ENCODE measurements around the gene IL12A. TPM values are rescaled to one million over a fixed set of nuclear protein-coding genes. Genes with fewer than 3 reads are reported as not detected.

IL12A gene
- total RNA-seq, 1 donor from 2014 or later = 2.3 TPM

- Histone ChIP-seq H3K27me3 (ENCODE audit: control insufficient read depth, insufficient read depth, low read length) (no peaks in the 10 kb centered on the region), H3K36me3 (ENCODE audit: control insufficient read depth, insufficient read depth, low read length) (no peaks in the 10 kb centered on the region), H3K4me3 (ENCODE audit: low read depth, low read length) (no peak overlapping the region)
- no peak for TF ChIP-seq CTCF (IDR thresholded peaks at IDR 0.05; ENCODE audit: insufficient read depth, low read length, poor library complexity, severe bottlenecking)
- no peak for DNase-seq (ENCODE audit: low read depth)
These were observed 20.9 kb downstream of the IL12A start for GRCh38 chr3:160009525-160009924.

- no peak for DNase-seq (ENCODE audit: low read depth)
- Histone ChIP-seq H3K27me3 (ENCODE audit: control insufficient read depth, insufficient read depth, low read length) (no peaks in the 10 kb centered on the region), H3K4me3 (ENCODE audit: low read depth, low read length) (no peak overlapping the region), H3K36me3 (ENCODE audit: control insufficient read depth, insufficient read depth, low read length) (no peaks in the 10 kb centered on the region)
- no peak for TF ChIP-seq CTCF (IDR thresholded peaks at IDR 0.05; ENCODE audit: insufficient read depth, low read length, poor library complexity, severe bottlenecking)
These were observed 21.9 kb downstream of the IL12A start for GRCh38 chr3:160010578-160010977.

GRCh38 chr3:160012108-160012507 lies 23.5 kb downstream of the IL12A start:
- Histone ChIP-seq H3K4me3 (ENCODE audit: low read depth, low read length) (no peak overlapping the region), H3K36me3 (ENCODE audit: control insufficient read depth, insufficient read depth, low read length) (no peaks in the 10 kb centered on the region), H3K27me3 (ENCODE audit: control insufficient read depth, insufficient read depth, low read length) (no peaks in the 10 kb centered on the region)
- TF ChIP-seq CTCF (IDR thresholded peaks at IDR 0.05; ENCODE audit: insufficient read depth, low read length, poor library complexity, severe bottlenecking) = no peak
- no peak for DNase-seq (ENCODE audit: low read depth)

GRCh38 chr3:160016972-160017371 lies 28.3 kb downstream of the IL12A start:
- no peak for TF ChIP-seq CTCF (IDR thresholded peaks at IDR 0.05; ENCODE audit: insufficient read depth, low read length, poor library complexity, severe bottlenecking)
- DNase-seq (ENCODE audit: low read depth) = no peak
- no peaks in the 10 kb centered on the region for H3K27me3 ChIP-seq (ENCODE audit: control insufficient read depth, insufficient read depth, low read length)
- no peak overlapping the region for H3K4me3 ChIP-seq (ENCODE audit: low read depth, low read length)
- no peaks in the 10 kb centered on the region for H3K36me3 ChIP-seq (ENCODE audit: control insufficient read depth, insufficient read depth, low read length)

GRCh38 chr3:160018959-160019358 lies 30.3 kb downstream of the IL12A start:
- H3K4me3 ChIP-seq (ENCODE audit: low read depth, low read length) = no peak overlapping the region
- no peaks in the 10 kb centered on the region for H3K36me3 ChIP-seq (ENCODE audit: control insufficient read depth, insufficient read depth, low read length)
- TF ChIP-seq CTCF (IDR thresholded peaks at IDR 0.05; ENCODE audit: insufficient read depth, low read length, poor library complexity, severe bottlenecking) = no peak
- no peak for DNase-seq (ENCODE audit: low read depth)
- no peaks in the 10 kb centered on the region for H3K27me3 ChIP-seq (ENCODE audit: control insufficient read depth, insufficient read depth, low read length)

- TF ChIP-seq CTCF (IDR thresholded peaks at IDR 0.05; ENCODE audit: insufficient read depth, low read length, poor library complexity, severe bottlenecking) = no peak
These were observed 31.5 kb downstream of the IL12A start for GRCh38 chr3:160020057-160020711.

More at GRCh38 chr3:160020057-160020711, 31.5 kb downstream of the IL12A start:
- no peak for DNase-seq (ENCODE audit: low read depth)
- Histone ChIP-seq H3K36me3 (ENCODE audit: control insufficient read depth, insufficient read depth, low read length) (no peaks in the 10 kb centered on the region), H3K4me3 (ENCODE audit: low read depth, low read length) (no peak overlapping the region), H3K27me3 (ENCODE audit: control insufficient read depth, insufficient read depth, low read length) (no peaks in the 10 kb centered on the region)
